ENCODE data around the gene CREB5.

DNA sequence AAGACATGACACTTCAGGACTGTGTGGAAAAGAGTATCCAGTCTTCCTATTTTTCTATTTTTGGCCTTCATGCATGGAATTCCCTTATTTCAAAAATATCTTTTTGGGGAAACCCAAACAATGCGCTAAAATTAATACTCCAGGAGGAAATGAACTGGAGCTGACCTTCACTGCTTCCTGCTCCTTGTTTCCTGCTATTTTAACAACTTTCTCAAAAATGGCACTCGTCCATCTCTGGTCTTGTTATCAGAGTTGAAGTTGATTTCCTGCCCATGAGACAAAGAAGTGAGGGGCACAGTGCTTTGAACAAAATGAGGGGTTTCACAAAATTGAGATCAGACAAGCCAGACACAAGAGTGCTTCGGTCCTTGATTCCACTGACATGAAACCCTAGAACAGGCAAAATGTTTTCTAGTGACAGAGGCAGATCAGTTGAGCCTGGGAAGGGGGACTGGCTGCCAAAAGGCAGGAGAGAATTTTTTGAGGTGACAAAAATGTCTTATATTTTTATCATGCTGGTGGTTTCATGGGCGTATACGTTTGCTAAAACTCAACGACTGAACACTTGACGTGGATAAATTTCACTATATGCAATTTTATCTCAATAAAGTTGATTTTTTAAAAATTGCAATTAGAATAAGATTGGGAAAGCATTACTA lies 193.2 kb downstream of the CREB5 start:
- TF ChIP-seq CTCF (conservative IDR thresholded peaks at IDR 0.05; ENCODE audit: low read depth, low read length), result no peak
- no peak for TF ChIP-seq EZH2 (IDR thresholded peaks at IDR 0.05; ENCODE audit: low read length, unreplicated experiment)

All from PC-3 (cell line).